Astrocyte (in vitro differentiated cells and primary cell): Measurements from ENCODE around the gene OR2V1.

ENCODE experiments used
- CTCF ChIP-seq: IDR thresholded peaks from 2 replicates; pipeline ENCODE4 v1.5.1; 2011; ENCODE audit warnings: low read depth, mild to moderate bottlenecking, inconsistent platforms, low read length, moderate library complexity; ENCODE audit not compliant: insufficient read depth
- EZH2 ChIP-seq: IDR thresholded peaks from 2 replicates; pipeline ENCODE4 v1.6.1; 2012; ENCODE audit warnings: mild to moderate bottlenecking, low read length, inconsistent platforms; ENCODE audit not compliant: insufficient read depth

GRCh38 chr5:181158869-181159268 lies 27.9 kb upstream of the OR2V1 start:
- TF ChIP-seq CTCF (no peak), EZH2 (no peak)
